Fibroblast of skin of right biceps (primary cell): ENCODE measurements around the gene KCTD10.

Experiments
- DNase-seq: peaks from one replicate; pipeline ENCODE4 v3.0.0-alpha.2; 2013

Gene KCTD10

GRCh38 chr12:109477185-109477962 is at the start of gene KCTD10, which contains the start of gene UBE3B:
KCTD10 (minus strand) TSS chr12:109477300; CDS start chr12:109477262, 38 bp downstream.
UBE3B (plus strand) TSS chr12:109477634; CDS start chr12:109483552, 5,918 bp downstream.
- DNase-seq = peak; percentile 91

- DNase-seq = no peak
These were observed 48.1 kb upstream of the KCTD10 start for GRCh38 chr12:109525279-109525585.

- DNase-seq = no peak
These were observed 47.6 kb upstream of the KCTD10 start for GRCh38 chr12:109524466-109525278.

- no peak for DNase-seq
These were observed 46.4 kb upstream of the KCTD10 start for GRCh38 chr12:109523504-109523903.

GRCh38 chr12:109523071-109523470 is 46.0 kb upstream of the KCTD10 start:
- no peak for DNase-seq

GRCh38 chr12:109521831-109522230 is 44.7 kb upstream of the KCTD10 start:
- no peak for DNase-seq

- no peak for DNase-seq
These were observed 42.7 kb upstream of the KCTD10 start for GRCh38 chr12:109519787-109520186.

- peak; percentile 94 for DNase-seq
These were observed 41.9 kb upstream of the KCTD10 start for GRCh38 chr12:109518820-109519665.

- DNase-seq = no peak
These were observed 40.5 kb upstream of the KCTD10 start for GRCh38 chr12:109517619-109518018.

GRCh38 chr12:109513977-109514376 is 36.9 kb upstream of the KCTD10 start:
- DNase-seq = no peak

GRCh38 chr12:109513051-109513450 is 36.0 kb upstream of the KCTD10 start:
- DNase-seq = no peak

GRCh38 chr12:109512608-109513007 is 35.5 kb upstream of the KCTD10 start:
- DNase-seq = no peak

- no peak for DNase-seq
These were observed 33.1 kb upstream of the KCTD10 start for GRCh38 chr12:109510196-109510595.

- DNase-seq = no peak
These were observed 27.0 kb upstream of the KCTD10 start for GRCh38 chr12:109504068-109504467.

- no peak for DNase-seq
These were observed 26.5 kb upstream of the KCTD10 start for GRCh38 chr12:109503611-109504010.

- DNase-seq = no peak
These were observed 25.2 kb upstream of the KCTD10 start for GRCh38 chr12:109502332-109502731.

GRCh38 chr12:109501299-109501698 is 24.2 kb upstream of the KCTD10 start:
- DNase-seq = no peak

GRCh38 chr12:109500406-109501185 is 23.5 kb upstream of the KCTD10 start:
- DNase-seq = no peak

- no peak for DNase-seq
These were observed 20.6 kb upstream of the KCTD10 start for GRCh38 chr12:109497675-109498074.

- no peak for DNase-seq
These were observed 19.2 kb upstream of the KCTD10 start for GRCh38 chr12:109496306-109496705.

- DNase-seq = no peak
These were observed 17.9 kb upstream of the KCTD10 start for GRCh38 chr12:109495012-109495411.

GRCh38 chr12:109494348-109494881 is 17.3 kb upstream of the KCTD10 start:
- no peak for DNase-seq
